ENCODE results near the gene CDH10.

DNA sequence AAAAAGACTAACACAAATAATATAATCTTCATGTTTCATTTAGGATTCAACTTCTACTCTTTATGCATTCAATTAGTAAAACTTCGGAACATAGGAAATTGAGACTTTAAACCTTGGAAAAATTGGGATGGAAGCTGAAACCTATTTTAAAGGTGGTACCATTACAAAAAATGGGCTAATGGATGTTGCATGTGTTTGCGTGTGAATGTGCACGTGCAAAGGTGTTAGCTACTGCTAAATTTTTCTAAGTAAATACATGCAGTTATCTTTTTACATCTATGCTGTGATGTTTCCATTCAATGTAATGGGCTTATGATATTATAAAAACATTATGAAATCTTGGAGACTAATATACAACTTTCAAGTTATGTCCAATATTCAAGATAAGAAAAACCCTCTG is 134.8 kb downstream of the CDH10 start:
- TF ChIP-seq CTCF (IDR thresholded peaks at IDR 0.05) (no peak), POLR2A (IDR thresholded peaks at IDR 0.05) (no peak)

Data from tibial nerve (tissue), 3 donors.